GM19023 (cell line): ENCODE measurements around the gene FPR3.
"Not testable (repeated sequence)": the region's sequence is repeated elsewhere in the genome, so short reads cannot be mapped to it uniquely, and the experiment has no call there.

Experiments
- ATAC-seq: cut with Tn5 transposase; IDR thresholded peaks from one replicate; pipeline ENCODE4 v1.9.1; 2021; ENCODE audit warnings: mild to moderate bottlenecking, moderate library complexity; ENCODE audit not compliant: unreplicated experiment

Gene FPR3

GRCh38 chr19:51806571-51806970 lies 11.6 kb downstream of the FPR3 start:
- ATAC-seq: not testable (repeated sequence)

GRCh38 chr19:51807111-51807701 lies 12.2 kb downstream of the FPR3 start:
- no peak for ATAC-seq

- no peak for ATAC-seq
Observed at GRCh38 chr19:51807925-51808324, 13.0 kb downstream of the FPR3 start.

GRCh38 chr19:51808333-51808986 lies 13.5 kb downstream of the FPR3 start:
- no peak for ATAC-seq

- no peak for ATAC-seq
Observed at GRCh38 chr19:51809787-51810186, 14.8 kb downstream of the FPR3 start.

- no peak for ATAC-seq
Observed at GRCh38 chr19:51810223-51810622, 15.3 kb downstream of the FPR3 start.

- no peak for ATAC-seq
Observed at GRCh38 chr19:51811344-51811743, 16.4 kb downstream of the FPR3 start.

GRCh38 chr19:51815043-51815442 lies 20.1 kb downstream of the FPR3 start:
- ATAC-seq: no peak

GRCh38 chr19:51816711-51817110 lies 21.8 kb downstream of the FPR3 start:
- no peak for ATAC-seq

GRCh38 chr19:51820011-51820410 lies 25.1 kb downstream of the FPR3 start:
- no peak for ATAC-seq

- no peak for ATAC-seq
Observed at GRCh38 chr19:51820831-51821446, 26.0 kb downstream of the FPR3 start.

GRCh38 chr19:51821456-51821855 lies 26.5 kb downstream of the FPR3 start:
- no peak for ATAC-seq

GRCh38 chr19:51821921-51822320 lies 27.0 kb downstream of the FPR3 start:
- ATAC-seq: no peak

- no peak for ATAC-seq
Observed at GRCh38 chr19:51822325-51822724, 27.4 kb downstream of the FPR3 start.

- no peak for ATAC-seq
Observed at GRCh38 chr19:51822946-51823345, 28.0 kb downstream of the FPR3 start.

GRCh38 chr19:51824281-51825005 lies 29.5 kb downstream of the FPR3 start:
- no peak for ATAC-seq

GRCh38 chr19:51830274-51830673 lies 35.3 kb downstream of the FPR3 start:
- no peak for ATAC-seq

- ATAC-seq: no peak
Observed at GRCh38 chr19:51837145-51837544, 42.2 kb downstream of the FPR3 start.

- ATAC-seq: no peak
Observed at GRCh38 chr19:51861870-51862622, 67.1 kb downstream of the FPR3 start.

GRCh38 chr19:51873097-51873496 lies 78.1 kb downstream of the FPR3 start:
- no peak for ATAC-seq
